Left hindlimb (tissue), 1 donor: ENCODE measurements around the gene CST4.
"Not testable (repeated sequence)": the region's sequence is repeated elsewhere in the genome, so short reads cannot be mapped to it uniquely, and the experiment has no call there.

Source experiments
- DNase-seq: peaks from one replicate; pipeline ENCODE4 v3.0.0-alpha.2; 2018

Gene CST4

DNA sequence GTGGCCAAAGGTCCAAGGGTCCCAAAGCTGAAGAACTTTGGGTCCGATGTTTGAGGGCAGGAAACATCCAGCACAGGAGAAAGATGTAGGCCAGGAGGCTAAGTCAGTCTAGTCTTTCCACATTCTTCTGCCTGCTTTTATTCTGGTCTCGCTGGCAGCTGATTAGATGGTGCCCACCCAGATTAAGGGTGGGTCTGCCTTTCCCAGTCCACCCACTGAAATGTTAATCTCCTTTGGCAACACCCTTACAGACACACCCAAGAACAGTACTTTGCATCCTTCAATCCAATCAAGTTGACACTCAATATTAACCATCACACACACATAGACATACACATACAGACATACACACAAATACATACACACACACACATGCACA is 29.2 kb downstream of the CST4 start:
- DNase-seq: not testable (repeated sequence)

DNA sequence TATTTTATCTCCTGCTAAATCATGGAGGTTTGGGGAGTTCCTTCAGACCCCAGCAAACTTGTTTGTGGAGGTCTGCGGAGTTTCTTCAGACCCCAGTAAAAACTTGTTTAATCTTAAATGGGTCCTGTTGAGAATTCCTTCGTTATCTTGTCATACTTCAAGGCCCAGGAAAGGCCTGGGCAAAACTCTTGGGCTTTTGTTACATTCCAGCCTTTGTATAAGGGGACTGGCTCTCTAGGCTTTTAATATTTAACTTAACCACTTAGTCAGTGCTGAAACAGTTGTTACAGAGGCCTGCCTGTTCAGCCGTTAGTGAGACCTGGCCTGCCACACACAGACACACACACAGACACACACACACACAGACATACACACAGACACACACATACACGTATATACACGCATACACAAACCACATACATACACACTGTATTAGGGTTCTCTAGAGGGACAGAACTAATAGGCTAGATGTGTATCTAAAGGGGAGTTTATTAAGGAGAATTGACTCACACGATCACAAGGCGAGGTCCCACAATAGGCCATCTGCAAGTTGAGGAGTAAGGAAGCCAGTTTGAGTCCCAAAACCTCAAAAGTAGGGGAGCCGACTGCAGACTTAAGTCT is 29.7 kb downstream of the CST4 start:
- DNase-seq: no peak

GRCh38 chr20:23658336-23658735 is 30.5 kb downstream of the CST4 start:
- no peak for DNase-seq

DNA sequence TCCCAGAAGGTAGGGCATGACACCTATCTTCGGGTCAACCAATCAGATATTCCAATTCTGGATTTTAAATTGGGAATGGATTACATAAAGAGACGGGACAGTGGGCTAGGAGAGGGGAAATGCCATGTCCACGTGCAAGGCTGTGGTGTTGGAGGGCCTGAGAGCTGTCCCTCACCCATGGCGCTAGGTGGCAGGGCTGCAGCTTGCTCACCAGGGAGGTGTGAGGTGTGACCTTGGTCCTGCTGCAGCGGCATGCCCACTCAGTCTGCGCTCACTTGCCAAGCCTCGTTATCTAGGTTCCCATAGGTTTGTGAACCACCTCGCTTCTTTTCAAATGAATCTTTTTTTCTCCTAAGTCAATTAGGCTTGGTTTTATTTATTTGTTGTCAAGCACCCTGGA is 31.6 kb downstream of the CST4 start:
- no peak for DNase-seq

GRCh38 chr20:23656372-23656771 is 32.5 kb downstream of the CST4 start:
- no peak for DNase-seq

DNA sequence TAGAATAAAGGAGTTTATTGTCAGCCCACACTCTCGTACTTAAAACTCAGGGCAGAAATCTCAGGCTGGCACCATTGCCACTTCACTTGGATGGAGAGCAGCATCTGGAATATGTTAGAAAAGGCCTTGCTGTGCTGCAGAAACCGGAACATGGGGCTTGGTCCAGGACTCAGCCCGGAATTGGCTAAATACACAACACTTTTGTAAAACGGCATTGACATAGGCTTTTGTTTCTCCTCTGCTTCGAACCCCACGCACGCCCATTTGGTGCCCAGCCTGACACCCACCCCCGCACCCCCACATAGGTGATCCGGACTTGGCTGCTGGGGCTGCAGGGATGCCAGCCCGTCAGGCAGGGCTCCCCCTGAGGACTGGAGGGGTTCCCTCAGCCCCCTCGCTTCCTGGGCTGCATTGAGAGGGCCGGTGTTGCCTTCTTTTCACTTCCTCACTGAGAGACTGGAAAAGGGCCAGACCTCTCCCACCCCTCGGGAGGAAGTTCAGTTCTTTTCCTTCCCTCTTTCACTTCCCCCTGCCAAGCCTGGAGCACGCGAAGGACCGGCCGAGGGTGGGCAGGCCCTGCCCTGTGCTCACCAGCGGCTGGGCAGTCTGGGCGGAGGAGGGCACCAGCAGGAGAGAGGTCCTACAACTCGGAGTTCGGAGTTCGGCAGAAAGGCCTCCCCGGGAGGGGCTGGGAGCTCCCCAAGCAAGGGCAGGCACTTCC is 33.2 kb downstream of the CST4 start:
- DNase-seq: peak; percentile 72

DNA sequence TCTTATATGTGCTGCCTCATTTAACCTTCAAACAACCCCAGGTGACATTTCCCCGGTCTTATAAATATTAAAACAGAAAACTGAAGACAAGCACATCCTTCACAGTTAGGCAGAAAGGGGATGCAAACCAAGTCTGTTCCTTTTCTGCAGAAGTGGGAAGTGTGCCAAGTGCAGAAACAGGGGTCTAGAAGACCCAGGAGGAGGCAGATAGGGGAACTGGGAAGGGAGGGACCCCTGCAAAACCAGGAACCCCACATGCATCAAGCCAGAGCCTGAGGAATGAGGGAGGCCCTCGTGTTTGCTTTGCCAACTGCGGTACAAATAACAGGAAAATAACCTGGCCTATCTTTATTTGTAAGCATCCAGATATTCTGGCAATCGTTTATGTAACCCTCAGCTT is 34.1 kb downstream of the CST4 start:
- DNase-seq: no peak

DNA sequence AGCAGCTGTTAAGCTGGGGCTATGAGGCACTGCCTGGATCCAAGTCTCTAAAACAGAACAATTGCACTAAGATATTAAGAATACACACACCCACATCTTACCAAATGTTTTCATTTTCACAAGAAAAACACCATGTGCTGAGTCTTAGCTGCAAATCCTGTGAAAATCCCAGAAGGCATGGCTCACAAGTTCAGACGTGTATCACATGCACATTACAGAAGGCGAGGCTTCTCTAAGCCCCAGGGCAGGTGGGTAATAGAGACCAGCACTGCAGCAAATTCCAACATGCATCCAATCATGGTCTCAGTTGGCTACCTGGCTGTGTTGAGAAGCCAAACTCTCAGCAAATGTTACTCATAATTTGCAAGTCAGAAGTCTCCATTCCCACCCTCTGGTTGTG is 34.8 kb downstream of the CST4 start:
- no peak for DNase-seq

GRCh38 chr20:23653400-23653938 is 35.4 kb downstream of the CST4 start:
- no peak for DNase-seq

DNA sequence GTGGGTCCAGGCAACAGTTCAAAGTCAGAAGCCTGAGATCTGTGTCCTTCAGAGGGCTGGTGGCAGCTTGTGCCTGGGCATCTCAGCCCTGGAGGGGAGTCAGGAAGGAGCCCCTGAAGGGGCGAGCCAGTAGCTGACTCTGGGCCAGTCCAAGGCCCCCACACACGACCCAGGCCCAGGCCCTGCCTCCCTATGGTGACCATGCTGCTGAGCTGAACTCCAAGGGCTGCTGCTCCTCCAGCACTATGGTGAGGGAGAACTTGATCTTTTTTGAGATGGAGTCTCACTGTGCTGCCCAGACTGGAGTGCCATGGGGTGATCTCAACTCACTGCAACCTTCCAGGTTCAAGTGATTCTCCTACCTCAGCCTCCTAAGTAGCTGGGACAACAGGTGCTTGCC is 35.9 kb downstream of the CST4 start:
- no peak for DNase-seq

DNA sequence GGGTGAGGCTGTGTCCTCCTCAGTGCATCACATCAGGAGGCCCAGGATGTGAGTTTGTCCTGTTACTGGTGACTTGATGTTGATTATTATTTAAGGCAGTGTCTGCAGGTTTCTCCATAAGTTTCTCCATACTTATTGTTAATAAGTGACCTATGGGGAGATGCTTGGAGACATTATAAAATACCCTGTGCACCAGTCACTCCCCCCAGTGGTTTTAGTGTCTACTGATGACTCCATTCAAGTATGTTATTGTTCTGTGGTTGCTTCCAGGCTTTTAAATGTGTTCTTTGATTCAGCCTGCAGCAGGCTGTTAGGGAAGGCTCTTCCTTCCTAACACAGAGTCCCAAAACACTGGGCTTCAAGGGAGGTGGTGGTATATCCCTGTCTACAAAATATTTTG is 36.5 kb downstream of the CST4 start:
- DNase-seq: no peak

- DNase-seq: no peak
Observed at GRCh38 chr20:23651117-23651516, 37.7 kb downstream of the CST4 start.

GRCh38 chr20:23649830-23650417 is 38.9 kb downstream of the CST4 start:
- DNase-seq: no peak

GRCh38 chr20:23649242-23649641 is 39.6 kb downstream of the CST4 start:
- no peak for DNase-seq

DNA sequence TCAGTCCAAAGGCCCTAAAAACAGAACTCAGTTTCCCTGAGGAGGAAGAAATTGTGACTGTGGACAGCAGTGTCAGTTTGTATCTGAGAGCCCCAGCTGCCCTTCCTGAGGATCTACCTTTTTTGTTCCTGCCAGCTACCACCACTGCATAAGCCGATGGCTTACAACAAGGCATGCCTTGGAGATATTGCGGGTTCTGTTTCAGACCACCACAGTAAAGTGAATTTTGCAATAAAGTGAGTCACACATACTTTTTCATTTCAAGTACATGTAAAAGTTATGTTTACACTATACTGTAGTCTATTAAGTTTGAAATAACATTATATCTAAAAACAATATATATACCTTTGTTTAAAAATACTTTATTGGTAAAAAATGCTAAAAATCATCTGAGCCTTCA is 41.5 kb downstream of the CST4 start:
- no peak for DNase-seq

DNA sequence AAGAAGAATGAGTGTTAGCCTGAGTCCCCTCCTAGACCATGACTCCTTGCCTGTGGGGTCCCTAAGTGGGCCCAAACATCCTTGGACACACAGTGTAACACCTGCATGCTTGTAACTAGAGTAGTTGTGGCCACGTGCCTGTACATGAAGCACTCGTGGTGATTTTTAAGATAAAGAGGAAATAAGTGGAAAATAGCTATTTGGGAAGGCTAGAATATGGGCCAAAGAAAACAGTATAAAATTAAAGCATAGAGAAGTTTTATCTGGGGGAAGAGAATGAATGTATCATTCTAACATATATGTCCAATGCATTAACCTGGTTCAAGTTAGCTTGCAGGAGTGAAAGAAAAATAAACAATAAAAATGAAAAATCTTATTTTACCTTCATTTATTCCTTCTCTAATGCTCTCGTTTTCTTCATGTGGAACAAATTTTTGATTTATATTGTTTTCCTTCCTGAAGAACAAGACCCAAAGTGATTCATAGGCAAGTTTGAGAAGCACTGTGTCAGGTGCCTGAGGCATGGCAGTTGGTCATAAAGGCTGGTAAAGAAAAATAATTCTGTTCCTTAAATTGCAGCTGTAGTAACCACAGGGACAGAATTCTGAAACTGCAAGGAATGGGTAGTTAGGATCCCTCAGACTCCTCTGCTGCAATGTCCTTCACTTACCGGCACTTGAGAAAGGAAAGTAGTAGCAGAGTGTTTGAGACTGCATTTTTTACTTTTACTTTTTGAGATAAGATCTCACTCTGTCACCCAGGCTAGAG is 42.5 kb downstream of the CST4 start:
- DNase-seq: no peak

DNA sequence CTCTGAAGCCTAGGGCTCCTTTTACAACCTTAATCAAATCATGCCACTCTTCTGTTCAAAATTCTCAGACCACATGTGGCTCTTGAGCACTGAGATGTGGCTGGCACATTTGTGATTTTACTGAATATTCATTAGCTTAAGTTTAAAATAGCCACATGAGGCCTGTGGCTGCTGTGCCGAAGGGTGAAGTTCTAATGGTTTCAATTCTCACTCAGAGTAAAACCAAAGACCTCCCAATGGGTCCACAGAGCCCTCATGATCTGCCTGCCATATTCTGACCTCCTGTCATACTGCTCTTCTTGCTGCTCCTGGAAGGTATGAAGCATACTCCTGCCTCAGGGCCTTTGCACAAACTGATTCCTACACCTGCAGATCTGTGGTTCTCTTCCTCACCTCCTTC is 43.3 kb downstream of the CST4 start:
- no peak for DNase-seq

DNA sequence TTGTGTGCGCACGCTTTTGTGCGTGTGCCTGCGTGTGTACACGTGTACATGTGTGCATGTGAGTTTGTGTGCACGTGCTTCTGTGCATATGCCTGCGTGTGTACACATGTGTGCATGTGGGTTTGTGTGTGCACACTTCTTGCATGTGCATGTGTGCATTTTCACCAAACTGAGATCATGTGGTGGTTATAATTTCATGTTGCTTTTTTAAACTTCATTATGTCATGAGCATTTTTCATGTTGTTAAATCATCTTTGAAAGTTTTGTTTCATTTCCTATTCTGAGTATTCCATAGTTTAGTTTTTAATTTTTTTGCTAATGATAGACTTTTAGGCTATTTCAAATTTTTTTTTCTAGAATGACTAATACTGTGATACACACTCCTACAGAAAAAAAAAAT is 44.7 kb downstream of the CST4 start:
- no peak for DNase-seq

DNA sequence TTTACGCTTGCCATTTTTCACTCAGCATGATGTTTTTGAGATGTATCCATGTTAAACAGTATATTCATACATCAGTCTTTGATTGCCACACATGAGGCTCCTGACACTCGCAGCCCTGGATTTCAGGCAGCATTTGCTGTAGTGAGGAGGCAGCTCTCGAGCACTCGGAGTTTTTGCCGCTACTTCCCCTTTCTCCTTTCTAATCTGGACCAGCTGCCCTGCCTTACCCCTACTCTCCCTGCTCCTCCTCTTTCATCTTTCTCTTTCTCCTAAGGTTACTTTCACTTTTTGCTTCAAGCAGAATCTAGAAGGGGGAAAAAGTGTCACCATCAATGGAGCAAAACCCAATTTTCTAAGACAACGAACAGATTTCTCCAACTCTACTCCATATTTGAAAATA is 45.2 kb downstream of the CST4 start:
- DNase-seq: no peak

DNA sequence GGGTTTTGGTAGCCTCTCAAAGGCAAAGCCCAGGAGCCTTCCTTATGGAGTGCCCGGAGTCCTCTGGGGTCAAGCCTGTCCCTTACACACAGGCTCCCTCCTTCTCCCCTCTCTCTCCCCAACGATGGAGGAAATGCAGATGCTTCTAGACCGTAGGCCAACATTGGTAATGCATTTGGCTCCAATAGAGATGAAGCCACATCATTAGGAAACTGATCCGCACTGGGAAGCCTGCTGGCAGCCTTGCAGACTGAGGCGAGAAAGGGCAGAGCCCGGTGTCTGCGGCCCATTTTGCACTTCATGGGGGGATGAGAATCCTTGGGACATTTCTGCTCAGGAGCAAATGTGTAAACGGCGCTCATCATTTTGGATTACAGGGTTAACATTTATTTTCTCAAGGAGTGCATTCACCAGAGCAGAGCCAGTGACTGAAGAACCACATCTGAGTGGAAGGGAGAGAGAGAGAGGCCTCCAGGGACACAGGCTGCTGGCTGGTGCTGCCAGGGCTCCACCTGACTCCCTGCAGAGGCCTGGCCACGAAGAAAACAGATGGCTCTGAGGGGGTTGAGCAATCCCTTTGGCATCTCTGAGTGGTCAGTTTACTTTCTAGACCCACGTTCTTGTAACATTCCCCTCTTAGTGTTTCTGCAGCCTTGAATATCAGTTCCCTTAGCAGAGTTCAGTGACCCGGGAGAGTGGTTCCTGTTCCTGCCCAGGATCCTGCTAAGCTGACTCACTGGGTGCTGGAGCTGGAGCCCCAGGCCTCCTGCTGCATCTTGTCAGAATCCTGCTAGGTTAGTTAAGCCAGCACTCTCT is 46.7 kb downstream of the CST4 start:
- no peak for DNase-seq

DNA sequence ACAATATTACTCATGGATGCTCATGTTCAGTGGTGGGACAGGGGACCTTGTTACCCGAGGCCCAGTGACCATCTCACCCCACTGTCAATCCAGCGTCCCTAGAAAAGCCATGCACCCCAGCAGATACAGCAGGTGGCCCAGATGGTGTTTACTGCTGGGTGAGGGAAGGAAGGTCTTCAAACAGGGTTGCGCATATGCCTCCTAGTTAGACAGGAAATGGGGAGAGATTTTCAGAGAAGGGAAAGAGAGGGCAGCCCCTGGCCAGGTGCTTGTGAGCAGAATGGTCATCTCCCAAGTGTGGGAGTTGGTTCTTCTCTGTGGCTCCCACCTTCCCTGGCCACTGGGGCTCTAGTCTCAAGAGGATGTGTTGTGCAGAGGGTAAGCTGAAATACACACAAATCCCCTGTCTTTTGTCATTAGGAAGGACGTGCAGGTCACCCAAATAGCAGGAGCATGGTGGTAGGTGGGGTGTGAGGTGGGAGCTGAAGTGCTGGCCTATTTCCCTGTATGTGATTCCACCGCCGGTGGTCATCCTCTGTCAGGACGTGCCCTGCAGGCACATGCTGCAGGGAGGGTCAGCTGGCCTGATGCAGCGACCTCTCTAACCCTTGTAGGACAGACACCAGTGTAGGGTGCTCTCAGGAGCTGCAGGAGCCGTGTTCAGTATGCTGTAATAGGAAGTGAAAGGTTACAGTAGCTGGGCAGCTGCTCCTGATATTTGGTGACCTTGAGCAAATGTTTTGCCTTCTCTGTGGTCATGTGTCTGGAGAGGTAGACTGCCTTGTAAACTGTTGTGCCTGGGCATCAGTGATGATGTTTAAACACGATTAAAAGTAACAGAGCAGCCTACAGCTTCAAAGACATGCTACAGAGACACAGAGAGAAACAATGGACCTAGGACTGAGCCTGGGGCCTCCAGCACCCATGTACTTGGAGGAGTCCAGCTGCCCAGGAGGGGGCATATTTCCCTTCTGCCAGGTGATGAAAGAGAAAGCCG is 47.9 kb downstream of the CST4 start:
- DNase-seq: no peak
